K562 (cell line): ENCODE measurements around the gene PDE6C. TPM values are rescaled to one million over a fixed set of nuclear protein-coding genes. Genes with fewer than 3 reads are reported as not detected.

Source experiments
- AFF1 ChIP-seq, 2 experiments: fragments of 450-650 bp; IDR thresholded peaks; 2 replicates each; pipeline ENCODE4 v1.6.1; 2018; ENCODE audit warnings: mild to moderate bottlenecking in 2 of 2, low read depth in 1 of 2; ENCODE audit not compliant: partially characterized antibody in 2 of 2
- GABPB1 ChIP-seq: sonication (generic); formaldehyde crosslinking; IDR thresholded peaks from 2 replicates; pipeline ENCODE4 v1.8.0; 2022; ENCODE audit warnings: mild to moderate bottlenecking, missing genetic modification reagents
- RBM17 ChIP-seq: fragments of 200-400 bp; formaldehyde crosslinking; IDR thresholded peaks from 2 replicates; pipeline ENCODE4 v1.6.1; 2017; ENCODE audit warnings: low read depth, mild to moderate bottlenecking, low read length, borderline replicate concordance
- SFPQ ChIP-seq: fragments of 200-400 bp; formaldehyde crosslinking; IDR thresholded peaks from 2 replicates; pipeline ENCODE4 v1.6.1; 2017; ENCODE audit warnings: mild to moderate bottlenecking, low read depth, low read length, moderate library complexity
- SIX5 ChIP-seq, 2 experiments: IDR thresholded peaks; 2 replicates each; pipeline ENCODE4 v1.6.1; 2011; ENCODE audit warnings: low read length in 2 of 2, borderline replicate concordance in 1 of 2, low read depth in 1 of 2, mild to moderate bottlenecking in 1 of 2, moderate library complexity in 1 of 2; ENCODE audit not compliant: insufficient read depth in 1 of 2
- TFAP4 ChIP-seq: sonication (generic); formaldehyde crosslinking; IDR thresholded peaks from 2 replicates; pipeline ENCODE4 v1.8.0; 2022; ENCODE audit warnings: missing genetic modification reagents, mild to moderate bottlenecking, moderate library complexity, borderline replicate concordance
- THRA ChIP-seq: fragments of 450-650 bp; IDR thresholded peaks from 2 replicates; pipeline ENCODE4 v1.6.1; 2017; ENCODE audit warnings: mild to moderate bottlenecking, moderate library complexity
- ZFPM2 ChIP-seq: fragments of 250-450 bp; sonication (Bioruptor Pico); IDR thresholded peaks from 2 replicates; pipeline ENCODE4 v1.5.1; 2022; ENCODE audit warnings: mild to moderate bottlenecking
- ZKSCAN3 ChIP-seq: fragments of 250-450 bp; sonication (Bioruptor Pico); IDR thresholded peaks from 2 replicates; pipeline ENCODE4 v1.4.0; 2020
- ZNF174 ChIP-seq: fragments of 250-450 bp; sonication (Bioruptor Pico); IDR thresholded peaks from 2 replicates; pipeline ENCODE4 v1.4.0; 2020; ENCODE audit warnings: mild to moderate bottlenecking
- ZNF592 ChIP-seq: fragments of 450-650 bp; IDR thresholded peaks from 2 replicates; pipeline ENCODE4 v1.6.1; 2017; ENCODE audit warnings: antibody characterized with exemption, mild to moderate bottlenecking
- polyA plus RNA-seq, 8 experiments: library from polyadenylated mRNA; depleted of rRNA in 4 of 8; stranded (reverse) in 5 of 8; unstranded in 3 of 8; fragments of >200 nt; fragmentation: Nextera tagmentation in 2 of 8; fragmentation: Illumina TruSeq in 1 of 8; extraction: Ambion mirVana in 2 of 8; extraction: Trizol in 1 of 8; gene quantifications; 2 replicates each; pipeline versions ENCODE4 v1.2.1 to v1.2.3, GENCODE V29; 2011 to 2014; ENCODE audit warnings: inconsistent platforms in 1 of 8, missing spikeins in 1 of 8
- total RNA-seq, 7 experiments: library from RNA; depleted of rRNA in 6 of 7; stranded (reverse); fragments of >200 nt in 6 of 7; fragmentation: Illumina TruSeq in 2 of 7; extraction: Trizol in 2 of 7; gene quantifications; 2 replicates each; pipeline versions ENCODE4 v1.2.1 to v1.2.3, GENCODE V29; 2011 to 2021; ENCODE audit warnings: low replicate concordance in 1 of 7

Gene PDE6C
- total and polyA plus RNA-seq, 9 of the 15 experiments (the other 6 are each of a cell fraction or from before 2014, with no cell fraction given) = not detected

GRCh38 chr10:93702210-93703001 is 90.1 kb downstream of the PDE6C start, which contains the start of gene FRA10AC1 (continued):
- TF ChIP-seq ZNF592 = no peak
- peak in 1 of 2 experiments; percentile 39; a peak in 2 of 4 replicates for TF ChIP-seq SIX5 (IDR thresholded peaks at IDR 0.05; ENCODE audit: borderline replicate concordance in 1 of 2, insufficient read depth in 1 of 2, low read depth in 1 of 2, low read length in 2 of 2)
- TF ChIP-seq ZNF174 (CRISPR knock-in tag) = no peak
- TF ChIP-seq ZFPM2 = no peak
- no peak for TF ChIP-seq AFF1 (IDR thresholded peaks at IDR 0.05; ENCODE audit: low read depth in 1 of 2, partially characterized antibody in 2 of 2)
- no peak for TF ChIP-seq ZKSCAN3
- no peak for TF ChIP-seq RBM17
- TF ChIP-seq GABPB1 (CRISPR knock-in tag) = peak; percentile 99
- TF ChIP-seq THRA = no peak
- peak; percentile 83 for TF ChIP-seq TFAP4 (CRISPR knock-in tag)
- no peak for TF ChIP-seq SFPQ
